Epithelial cell of esophagus (primary cell): ENCODE measurements around the gene VSTM2A.

Experiments
- DNase-seq: peaks from one replicate; pipeline ENCODE4 v3.0.0; 2010; ENCODE audit warnings: low read depth
- H3K4me3 ChIP-seq: 2 replicates; pipeline ENCODE4 v1.5.1; 2011; ENCODE audit warnings: mild to moderate bottlenecking, low read length, control low read depth
- CTCF ChIP-seq: IDR thresholded peaks from 2 replicates; pipeline ENCODE4 v1.5.1; 2011; ENCODE audit warnings: low read depth, mild to moderate bottlenecking, low read length, control low read depth, inconsistent platforms; ENCODE audit not compliant: insufficient read depth; ENCODE audit errors: missing control alignments

Gene VSTM2A

GRCh38 chr7:54615537-54615936 is 73.4 kb downstream of the VSTM2A start:
- no peak overlapping the region for H3K4me3 ChIP-seq
- no peak for TF ChIP-seq CTCF
- peak; percentile 96 for DNase-seq
